ENCODE measurements around the gene JPT2.

The JPT2 gene

DNA sequence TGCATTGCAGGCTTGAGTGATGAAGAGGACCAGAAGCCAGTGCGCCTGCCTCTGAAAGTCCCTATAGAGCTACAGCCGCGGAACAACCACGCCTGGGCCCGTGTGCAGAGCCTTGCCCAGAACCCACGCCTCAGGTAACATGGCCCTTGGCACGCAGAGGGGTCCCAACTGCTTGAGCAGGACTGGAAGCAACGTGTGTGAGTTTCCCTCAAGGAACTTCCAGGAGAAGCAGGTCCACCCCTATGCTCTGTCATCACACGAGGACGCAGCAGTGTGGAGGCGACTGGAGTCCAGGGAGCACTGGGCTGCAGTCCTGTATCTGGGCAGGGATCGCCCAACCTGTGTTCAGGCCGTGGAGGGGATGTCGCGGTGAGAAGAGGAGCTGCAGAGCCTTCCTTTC is 25.1 kb upstream of the JPT2 start:
- DNase-seq, result no peak

DNA sequence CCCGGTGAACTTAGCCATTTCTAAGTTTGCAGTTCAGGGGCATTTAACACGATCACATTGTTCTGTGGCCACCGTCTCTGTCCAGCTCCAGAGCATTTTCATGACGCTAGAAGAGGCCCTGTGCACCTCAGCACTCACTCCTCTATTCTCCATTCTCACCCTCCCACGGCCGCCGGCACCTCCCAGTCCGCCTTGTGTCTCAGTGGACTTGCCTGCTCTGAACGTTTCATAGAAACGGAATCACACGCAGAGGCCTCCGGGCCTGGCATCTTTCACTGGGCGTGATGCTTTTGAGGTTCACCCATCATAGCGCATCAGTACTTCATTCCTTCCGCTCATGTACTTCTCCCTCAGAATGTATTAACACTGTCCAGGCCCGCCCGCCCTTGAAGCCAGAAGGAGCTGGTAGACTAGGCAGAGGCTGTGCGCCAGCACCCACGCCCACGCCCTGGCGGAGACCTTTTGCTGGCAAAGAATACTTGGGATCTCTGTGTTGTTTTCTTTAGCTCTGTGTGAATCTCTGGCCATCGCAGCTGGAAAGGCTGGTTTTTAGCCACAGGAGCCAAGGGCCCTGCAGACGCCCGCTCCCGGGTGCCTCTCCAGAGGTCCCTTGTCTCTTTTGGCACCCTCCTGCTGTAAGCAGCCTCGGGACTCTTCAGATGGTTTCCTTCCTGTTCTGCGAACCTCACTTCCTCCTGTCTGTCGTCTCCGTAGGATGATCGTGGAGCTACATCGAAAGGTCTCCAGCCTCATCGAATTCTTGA is 23.4 kb upstream of the JPT2 start:
- DNase-seq, result no peak

DNA sequence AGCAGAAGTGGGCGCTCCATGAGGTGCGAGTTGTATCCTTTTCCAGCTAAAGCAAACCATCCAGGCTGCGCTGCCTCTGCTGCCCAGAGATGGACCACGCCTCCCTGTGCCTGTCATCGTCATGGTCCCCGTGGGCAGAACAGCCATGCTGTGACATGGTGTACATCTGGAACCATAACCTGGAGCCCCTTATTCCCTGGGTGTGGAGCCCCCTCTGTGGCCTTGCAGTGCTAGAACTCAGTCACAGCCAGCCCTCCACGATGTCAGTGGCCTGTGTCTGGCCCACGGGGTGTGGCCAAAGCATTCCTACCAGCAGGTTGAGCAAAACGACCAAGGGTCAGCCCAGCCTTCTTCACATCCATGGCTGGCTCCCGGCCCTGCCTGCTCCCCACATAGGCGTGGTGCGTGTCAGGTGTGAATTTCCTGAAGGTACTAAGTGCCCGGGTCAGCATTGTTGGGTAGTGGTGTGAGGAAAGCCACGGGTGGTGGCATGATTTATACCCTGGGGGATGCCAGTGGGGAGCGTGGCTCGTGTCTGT is 22.7 kb upstream of the JPT2 start:
- DNase-seq, result no peak

DNA sequence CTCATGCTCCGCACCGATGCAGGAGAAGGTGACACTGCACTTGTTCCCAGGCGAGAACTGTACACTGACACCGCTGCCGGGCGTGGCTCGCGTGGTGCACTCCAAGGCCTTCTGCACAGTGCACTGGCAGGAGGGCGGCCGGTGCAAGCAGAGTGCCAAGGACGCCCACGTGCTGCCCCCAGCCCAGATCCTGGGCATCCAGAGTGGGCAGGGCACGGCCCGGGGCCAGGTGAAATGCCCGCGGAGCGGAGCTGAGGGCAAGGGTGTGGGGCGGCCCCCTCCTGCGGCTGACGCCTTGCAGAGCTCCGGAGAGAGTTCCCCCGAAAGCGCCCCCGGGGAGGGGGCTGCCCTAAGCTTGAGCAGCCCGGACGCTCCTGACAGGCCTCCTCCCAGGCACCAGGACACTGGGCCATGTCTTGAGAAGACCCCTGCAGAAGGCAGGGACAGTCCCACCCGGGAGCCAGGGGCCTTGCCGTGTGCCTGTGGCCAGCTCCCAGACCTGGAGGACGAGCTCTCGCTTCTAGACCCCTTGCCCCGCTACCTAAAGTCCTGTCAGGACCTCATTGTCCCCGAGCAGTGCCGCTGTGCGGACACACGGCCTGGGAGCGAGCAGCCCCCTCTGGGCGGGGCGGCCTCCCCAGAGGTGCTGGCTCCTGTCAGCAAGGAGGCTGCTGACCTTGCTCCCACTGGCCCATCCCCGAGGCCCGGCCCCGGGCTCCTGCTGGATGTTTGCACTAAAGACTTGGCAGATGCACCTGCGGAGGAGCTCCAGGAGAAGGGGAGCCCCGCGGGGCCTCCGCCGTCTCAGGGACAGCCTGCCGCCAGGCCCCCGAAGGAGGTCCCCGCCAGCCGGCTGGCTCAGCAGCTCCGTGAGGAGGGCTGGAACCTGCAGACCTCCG is 21.9 kb upstream of the JPT2 start:
- DNase-seq, result no peak

DNA sequence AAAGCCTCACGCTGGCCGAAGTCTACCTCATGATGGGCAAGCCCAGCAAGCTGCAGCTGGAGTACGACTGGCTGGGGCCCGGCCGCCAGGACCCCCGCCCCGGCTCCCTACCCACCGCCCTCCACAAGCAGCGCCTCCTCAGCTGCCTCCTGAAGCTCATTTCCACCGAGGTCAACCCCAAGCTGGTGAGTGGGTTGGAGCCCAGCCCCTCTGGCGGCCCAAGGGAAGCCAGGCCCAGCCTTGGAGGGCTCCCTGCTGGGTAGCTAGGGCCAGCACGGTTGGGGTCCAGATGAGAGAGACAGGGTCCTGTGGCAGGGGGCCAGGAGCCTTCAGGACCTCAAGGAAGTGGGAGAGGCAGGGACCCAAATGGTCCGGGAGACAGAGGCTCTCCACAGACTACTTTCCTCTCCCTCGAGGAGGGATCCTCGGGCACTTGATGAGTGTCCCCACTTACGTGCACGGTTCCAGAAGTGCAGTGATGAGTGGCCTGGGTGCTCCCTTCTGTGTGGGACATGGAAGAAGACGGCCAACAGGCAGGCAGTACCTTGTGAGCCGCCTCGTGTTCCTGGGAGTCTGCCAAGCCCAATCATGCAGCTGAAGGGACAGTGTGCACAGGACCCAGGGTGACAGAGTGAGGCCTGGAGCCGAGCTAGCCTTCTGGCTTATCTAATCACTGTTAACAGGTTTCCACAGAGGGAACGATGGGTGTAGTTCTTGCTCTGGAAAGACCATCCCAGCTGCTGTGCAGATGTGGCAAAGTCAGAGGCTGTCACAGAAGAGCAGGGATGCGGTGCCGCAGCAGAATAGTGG is 21.1 kb upstream of the JPT2 start:
- DNase-seq, result no peak

DNA sequence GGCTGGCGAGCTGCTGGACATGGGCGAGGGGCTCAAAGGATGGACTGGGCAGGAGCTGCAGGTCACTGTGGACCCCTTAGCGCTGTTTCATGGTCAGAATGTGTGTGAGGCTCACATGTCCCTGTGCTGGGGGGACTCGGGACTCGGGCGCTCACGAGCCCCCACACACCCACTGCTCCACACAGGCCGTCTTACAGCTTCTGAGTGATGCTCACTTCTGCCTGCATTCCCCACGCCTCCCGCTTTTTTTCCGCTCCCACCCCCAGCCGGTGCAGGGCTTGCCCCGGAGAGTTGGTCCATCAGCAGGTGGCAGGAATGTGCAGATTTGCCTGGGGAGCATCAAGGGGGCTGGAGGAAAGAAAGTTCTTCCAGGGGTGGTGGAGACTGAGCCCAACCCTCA is 20.2 kb upstream of the JPT2 start:
- DNase-seq, result no peak

DNA sequence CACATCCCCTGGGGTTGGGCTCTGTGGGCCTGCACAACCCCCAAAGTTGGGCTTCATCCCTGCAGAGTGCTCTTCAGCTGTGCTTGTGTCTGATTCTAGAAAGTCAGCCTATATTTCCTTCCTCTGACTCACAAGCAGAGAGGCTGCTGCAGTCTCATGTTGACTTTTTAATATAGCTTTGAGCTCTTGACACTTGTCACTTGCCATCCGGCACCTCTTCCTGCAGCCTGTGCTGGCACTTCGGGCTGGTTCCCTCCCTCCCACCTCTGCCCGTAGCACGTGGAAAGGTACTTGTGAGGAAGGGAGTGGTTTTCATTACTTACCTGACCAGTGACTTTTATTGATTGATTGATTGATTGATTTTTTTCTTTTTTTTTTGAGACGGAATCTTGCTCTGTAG is 19.0 kb upstream of the JPT2 start:
- no peak for DNase-seq

DNA sequence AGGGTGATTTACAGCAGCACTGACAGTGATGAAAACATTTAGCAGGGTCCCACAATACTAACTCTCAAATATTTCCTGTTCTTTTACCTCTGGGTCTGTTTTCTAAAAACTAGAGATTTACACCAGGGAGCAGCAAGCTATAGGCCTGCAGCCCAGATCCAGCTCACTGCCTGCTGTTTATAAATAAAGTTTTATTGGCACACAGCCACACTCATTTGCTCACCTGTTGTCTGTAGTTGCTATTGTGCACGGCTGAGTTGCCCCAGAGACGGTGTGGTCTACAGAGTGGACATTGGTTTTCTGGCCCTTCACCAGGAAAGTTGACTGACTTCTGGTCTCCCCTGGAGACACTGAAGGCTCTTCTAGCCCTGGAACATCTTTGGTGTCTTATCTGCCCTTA is 16.3 kb upstream of the JPT2 start:
- DNase-seq, result no peak

DNA sequence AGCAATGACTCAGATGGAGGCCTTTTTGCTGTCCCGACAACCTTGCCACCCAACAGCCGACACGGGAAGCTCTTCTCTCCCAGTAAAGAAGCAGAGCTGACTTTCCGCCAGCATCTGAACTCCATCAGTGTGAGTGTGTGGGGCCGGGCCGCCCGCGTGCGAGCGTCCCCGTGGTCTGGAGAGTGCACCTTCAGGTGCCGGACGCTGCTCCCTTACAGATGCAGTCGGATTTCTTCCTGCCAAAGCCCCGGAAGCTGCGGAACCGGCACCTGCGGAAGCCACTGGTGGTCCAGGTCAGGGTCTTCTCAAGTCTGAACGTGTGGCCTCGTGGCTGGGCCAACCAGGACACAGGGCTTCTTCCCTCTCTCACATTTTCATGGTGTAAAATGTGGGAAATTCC is 15.5 kb upstream of the JPT2 start:
- no peak for DNase-seq

DNA sequence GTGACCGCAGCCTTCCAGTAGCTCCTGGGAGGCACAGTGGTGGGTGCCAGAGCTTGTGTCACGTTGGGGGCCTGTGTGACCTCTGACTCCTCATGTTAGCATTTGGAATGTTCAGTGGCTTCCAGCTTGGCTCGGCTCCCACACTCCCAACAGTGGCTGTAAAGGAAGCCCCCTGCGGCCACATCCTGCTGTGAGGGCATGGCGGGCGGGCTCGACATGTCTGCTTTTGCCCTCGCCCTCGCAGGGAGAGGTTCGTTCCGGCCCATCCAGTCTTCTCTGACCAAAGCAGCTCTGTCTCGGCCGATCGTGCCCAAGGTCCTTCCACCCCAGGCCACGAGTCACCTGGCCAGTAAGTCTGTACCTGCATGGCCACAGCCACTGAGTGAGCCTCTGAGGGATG is 12.2 kb upstream of the JPT2 start:
- DNase-seq, result no peak

DNA sequence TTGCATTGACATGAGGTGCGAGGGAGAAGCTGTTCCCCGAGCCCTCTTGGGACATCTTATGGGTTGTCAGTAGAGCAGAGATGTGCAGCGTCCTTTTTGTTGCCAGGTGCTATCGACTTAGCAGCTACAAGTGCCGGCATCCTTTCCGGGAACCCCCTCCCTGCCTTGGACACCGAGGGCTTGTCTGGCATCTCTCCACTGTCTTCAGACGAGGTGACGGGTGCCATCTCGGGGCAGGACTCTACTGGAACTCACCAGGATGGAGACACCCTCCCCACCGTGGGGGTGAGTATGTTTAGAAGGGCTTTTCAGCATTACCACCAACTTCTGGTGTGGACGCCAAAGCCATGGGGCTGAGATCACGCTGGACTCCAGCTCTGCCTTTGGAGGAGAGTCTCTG is 11.8 kb upstream of the JPT2 start:
- no peak for DNase-seq

DNA sequence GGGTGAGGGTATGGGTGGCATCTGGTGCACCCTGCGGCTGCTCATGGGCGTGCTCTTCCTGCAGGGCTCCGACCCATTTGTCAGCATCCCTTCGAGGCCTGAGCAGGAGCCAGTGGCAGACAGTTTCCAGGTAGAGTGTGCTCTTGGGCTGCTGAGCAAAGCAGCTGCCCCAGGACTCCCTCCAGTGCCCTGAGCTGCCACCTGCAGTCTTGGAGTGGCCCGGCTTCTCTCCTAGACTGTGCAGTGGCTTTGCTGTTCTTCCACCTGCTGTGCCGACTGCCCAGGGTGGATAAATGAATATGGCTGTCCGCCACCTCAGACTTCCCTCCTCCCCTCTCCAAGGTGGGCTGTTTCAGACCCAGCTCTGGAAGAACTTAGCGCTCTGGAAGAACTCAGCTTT is 10.8 kb upstream of the JPT2 start:
- DNase-seq, result no peak

DNA sequence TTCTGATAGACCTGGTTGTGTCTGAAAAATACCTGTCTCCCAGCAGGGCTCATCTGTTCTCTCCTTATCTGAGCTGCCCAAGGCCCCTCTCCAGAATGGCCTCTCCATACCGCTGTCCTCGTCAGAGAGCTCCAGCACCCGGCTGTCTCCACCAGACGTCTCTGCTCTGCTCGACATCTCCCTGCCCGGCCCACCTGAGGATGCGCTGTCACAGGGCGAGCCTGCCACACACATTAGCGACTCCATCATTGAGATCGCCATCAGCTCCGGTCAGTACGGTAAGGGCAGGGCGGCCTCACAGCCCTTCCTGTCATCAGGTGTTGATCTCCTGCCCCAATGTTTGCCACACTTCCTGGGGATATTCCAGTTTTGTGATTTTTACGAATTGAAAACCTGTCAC is 10.2 kb upstream of the JPT2 start:
- no peak for DNase-seq

DNA sequence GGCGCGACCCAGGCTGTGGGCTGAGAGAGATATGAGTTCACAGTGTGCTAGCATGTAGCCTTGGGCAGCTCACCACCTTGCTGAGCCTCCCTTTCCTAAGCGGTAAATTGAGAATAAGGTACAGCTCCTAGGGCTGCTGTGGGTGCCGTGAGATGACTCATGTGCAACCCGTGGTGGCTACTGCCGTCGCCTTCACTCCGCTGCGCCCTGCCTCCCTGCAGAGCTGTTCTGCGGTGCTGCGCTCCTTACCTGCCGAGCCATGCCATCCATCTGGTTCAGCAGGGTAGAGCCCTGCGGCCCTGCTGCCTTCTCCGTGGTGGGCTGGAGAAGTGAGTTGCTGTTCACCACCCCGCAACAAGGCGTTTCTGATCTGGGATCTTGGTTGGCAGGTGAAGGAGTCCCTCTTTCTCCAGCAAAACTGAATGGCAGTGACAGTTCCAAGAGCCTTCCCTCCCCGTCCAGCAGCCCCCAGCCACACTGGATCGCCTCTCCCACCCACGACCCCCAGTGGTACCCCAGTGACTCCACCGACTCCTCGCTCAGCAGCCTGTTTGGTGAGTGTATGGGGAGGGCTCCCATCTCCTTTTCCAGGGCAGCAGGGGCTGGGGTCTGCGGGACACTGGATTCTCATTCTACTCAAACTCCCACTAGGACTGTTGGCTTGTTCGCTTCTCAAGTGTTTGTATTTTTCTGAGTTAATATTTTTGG is 9.3 kb upstream of the JPT2 start:
- DNase-seq, result no peak

DNA sequence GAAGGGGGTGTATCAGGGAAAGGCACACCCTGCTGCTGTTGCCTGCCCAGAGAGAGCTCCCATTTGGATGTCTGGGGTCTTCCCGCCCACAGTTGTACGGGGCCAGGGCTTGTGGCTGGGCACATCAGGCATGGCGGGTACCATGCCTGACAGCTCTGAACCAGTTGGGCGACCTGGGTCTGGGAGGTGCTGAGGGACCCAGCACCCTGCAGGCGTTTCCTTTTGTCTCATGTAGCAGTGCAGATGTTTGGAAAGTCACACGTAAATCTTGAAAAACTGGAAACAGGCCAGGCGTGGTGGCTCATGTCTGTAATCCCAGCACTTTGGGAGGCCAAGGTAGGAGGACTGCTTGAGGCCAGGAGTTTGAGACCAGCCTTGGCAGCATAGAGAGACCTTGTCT is 8.4 kb upstream of the JPT2 start:
- DNase-seq, result no peak

DNA sequence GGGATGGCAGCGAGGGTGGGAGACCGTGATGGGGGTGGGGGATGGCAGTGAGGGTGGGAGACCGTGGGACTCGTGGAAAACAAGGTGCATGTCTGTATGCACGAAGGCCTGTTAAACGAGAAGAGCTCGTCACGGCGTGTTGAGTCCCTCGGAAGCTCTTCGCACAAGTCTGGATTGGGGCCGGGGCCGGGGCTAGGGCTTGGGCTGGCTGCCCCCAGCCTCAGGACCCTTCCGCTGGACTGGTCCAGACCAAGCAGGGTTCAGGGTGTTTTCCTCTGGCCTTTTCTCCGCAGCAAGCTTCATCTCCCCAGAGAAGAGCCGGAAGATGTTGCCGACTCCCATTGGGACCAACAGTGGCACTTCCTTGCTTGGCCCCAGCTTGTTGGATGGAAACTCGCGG is 7.7 kb upstream of the JPT2 start:
- no peak for DNase-seq

DNA sequence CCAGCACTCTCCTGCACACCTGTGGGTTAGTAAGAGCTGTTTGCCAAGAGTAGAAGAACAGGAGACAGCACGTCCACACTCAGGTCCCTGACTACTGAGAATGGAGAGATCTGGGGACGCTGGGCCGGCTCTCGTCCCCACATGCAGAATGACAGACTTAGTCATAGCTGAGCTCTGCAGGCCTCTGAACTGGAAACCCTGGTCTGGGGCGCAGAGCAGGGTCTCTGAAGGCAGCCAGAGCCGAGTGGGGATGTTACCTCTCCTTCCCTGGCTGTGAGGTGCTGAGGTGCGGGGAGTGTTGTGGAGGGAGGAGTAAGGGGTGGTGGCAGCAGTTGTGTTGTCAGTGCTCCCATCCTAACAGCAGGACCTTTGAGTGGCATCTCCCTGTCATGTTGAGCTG is 7.2 kb upstream of the JPT2 start:
- no peak for DNase-seq

DNA sequence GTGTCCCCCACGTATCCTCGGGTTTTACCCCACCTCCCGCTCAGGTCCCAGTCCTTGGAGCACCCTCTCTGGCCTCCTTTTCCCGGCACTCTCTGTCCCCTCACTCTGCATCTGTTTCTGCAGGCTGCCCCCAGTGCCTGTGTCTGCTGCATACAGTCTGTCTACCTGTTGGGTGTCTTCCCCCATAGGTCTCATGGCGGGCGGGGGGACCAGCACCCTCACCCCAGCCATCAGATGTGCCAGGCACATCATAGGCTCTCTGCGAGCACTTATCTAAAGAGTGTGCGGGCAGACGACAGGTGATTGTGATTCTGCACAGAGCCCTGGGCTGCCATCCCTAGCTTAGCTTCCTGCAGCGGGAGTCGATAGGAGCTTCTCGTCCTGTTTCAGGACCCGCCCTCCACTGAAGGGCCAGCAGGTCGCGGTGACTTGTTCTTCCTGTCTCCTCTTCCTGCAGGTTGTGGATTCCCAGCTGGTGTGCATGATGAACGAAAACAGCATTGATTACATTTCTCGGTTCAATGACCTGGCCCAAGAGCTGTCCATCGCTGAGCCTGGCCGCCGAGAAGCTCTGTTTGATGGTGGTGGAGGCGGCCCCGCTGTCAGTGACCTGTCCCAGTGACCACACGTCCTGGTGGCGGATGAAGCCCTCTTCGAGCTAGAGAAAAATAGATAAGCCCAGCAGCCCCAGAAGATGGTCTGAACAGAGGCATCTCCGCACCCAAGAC is 4.5 kb upstream of the JPT2 start:
- DNase-seq, result no peak

DNA sequence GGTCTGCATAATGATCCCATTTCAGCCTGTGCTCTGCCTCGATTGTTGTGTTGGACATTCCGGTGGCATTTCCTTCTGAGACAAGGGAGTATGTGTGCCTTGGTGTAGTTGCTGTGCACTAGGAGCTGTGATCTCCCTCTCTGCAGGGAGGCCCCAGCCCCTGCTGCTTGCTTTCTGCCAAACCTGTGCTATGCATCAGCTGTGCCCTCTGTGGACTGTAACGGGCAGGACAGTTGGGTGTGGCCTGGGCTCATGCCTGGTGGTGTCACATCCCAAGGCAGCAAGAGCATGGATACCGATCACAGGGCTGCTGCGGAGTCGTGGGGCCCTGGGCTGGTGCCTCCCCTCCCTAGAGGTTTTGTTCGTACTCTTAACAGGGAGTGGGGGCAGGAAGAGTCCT is 3.8 kb upstream of the JPT2 start:
- no peak for DNase-seq

DNA sequence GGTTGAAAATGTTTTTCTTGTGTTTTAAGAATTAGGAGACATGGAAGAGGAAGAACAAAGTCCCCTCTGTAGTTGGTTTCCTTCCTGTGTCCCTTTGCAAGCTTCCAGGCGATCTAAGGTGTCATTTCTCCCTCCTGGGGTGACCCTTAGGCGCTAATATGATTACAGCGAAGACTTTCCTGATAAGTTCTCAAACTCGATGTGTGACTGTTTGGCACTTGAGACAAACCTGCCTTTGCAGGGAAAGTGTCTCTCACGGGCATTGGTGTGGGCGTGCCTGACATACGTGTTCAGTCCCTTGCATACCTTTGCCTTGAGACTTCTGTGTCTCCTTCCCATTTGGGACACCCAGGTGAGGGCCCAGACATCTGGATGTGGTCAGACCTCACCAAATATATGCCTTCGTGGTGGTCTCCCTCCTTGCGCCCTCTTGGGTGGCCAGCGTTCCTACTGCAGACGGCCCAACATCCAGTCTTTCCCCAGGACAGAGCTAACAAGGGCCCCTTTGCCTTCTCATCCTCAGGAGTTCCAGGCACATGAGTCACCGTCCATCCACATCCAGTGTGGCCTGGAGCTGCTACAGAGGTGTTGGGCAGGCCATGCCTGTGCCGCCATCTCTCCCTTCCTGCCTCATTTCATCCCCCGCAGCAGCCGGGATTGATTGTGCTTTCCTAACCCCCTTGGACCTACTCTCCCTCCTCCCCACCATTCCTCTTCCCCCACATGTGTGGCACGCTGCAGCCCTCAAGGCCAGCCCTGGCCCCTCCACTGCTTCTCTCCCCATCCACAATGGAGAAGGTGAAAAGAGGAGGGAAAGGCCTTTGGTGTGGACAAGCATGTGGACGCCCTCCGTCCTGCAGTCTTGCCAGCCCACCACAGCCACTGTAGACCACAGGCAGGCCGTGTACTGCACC is 3.1 kb upstream of the JPT2 start:
- DNase-seq, result no peak

DNA sequence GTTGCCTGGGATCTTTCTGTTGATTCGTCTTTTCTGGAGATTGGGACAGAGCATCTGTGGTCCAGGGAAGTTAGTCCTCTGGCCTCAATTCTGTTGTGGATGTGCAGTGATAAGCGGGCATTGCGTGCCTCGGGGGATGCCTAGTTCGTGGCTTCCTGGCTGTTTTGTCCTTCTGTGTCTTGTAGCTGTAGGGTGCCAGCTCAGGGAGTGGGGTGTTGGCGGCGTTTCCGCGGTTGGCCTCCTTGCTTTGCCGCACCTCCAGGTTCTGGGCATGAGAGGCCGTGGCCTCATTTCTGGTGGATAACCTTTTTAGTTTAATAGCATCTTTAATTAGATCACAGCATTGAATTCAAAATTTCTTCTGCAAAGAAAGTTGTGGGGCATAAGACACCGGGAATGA is 1.4 kb upstream of the JPT2 start:
- DNase-seq, result no peak
